H9 (cell line): Measurements from ENCODE around the gene SH2D3C. TPM values are rescaled to one million over a fixed set of nuclear protein-coding genes. Genes with fewer than 3 reads are reported as not detected.

Experiments used
- DNase-seq: peaks from one replicate; pipeline ENCODE4 v3.0.0-alpha.2; 2017
- H2AFZ ChIP-seq: one replicate; pipeline ENCODE4 v1.6.1; 2013; ENCODE audit warnings: mild to moderate bottlenecking, low read length, control low read depth, moderate library complexity
- H2AK5ac ChIP-seq: 2 replicates; pipeline ENCODE4 v1.6.1; 2013; ENCODE audit warnings: low read length, control low read depth, mixed read lengths; ENCODE audit not compliant: insufficient read length
- H2BK120ac ChIP-seq: one replicate; pipeline ENCODE4 v1.6.1; 2013; ENCODE audit warnings: low read depth, mild to moderate bottlenecking, low read length, control low read depth, inconsistent platforms; ENCODE audit not compliant: poor library complexity, severe bottlenecking
- H2BK12ac ChIP-seq: 2 replicates; pipeline ENCODE4 v1.6.1; 2013; ENCODE audit warnings: low read length, control low read depth, mixed read lengths, low read depth; ENCODE audit not compliant: insufficient read length
- H2BK15ac ChIP-seq: 2 replicates; pipeline ENCODE4 v1.6.1; 2013; ENCODE audit warnings: low read depth, low read length, control low read depth
- H2BK20ac ChIP-seq: one replicate; pipeline ENCODE4 v1.6.1; 2013; ENCODE audit warnings: low read depth, mild to moderate bottlenecking, low read length, control low read depth, inconsistent platforms; ENCODE audit not compliant: poor library complexity, severe bottlenecking
- H2BK5ac ChIP-seq: 2 replicates; pipeline ENCODE4 v1.6.1; 2013; ENCODE audit warnings: low read length, control low read depth, mixed read lengths; ENCODE audit not compliant: insufficient read length
- H3K14ac ChIP-seq: 2 replicates; pipeline ENCODE4 v1.6.1; 2013; ENCODE audit warnings: low read length, control low read depth; ENCODE audit not compliant: insufficient read depth
- H3K18ac ChIP-seq: 2 replicates; pipeline ENCODE4 v1.6.1; 2013; ENCODE audit warnings: low read depth, mild to moderate bottlenecking, mixed read lengths, low read length, control low read depth; ENCODE audit not compliant: insufficient read length
- H3K23ac ChIP-seq: 2 replicates; pipeline ENCODE4 v1.6.1; 2013; ENCODE audit warnings: low read length, control low read depth, mixed read lengths, low read depth; ENCODE audit not compliant: insufficient read length
- H3K23me2 ChIP-seq: 2 replicates; pipeline ENCODE4 v1.6.1; 2013; ENCODE audit warnings: low read depth, mild to moderate bottlenecking, mixed read lengths, low read length, control low read depth; ENCODE audit not compliant: insufficient read length, poor library complexity, severe bottlenecking
- H3K27ac ChIP-seq: 2 replicates; pipeline ENCODE4 v1.5.1; 2013; ENCODE audit warnings: low read length, control low read depth, mixed read lengths, low read depth; ENCODE audit not compliant: insufficient read length
- H3K27me3 ChIP-seq: 2 replicates; pipeline ENCODE4 v1.6.1; 2013; ENCODE audit warnings: low read length, control low read depth, inconsistent platforms; ENCODE audit not compliant: insufficient read depth
- H3K4ac ChIP-seq: 2 replicates; pipeline ENCODE4 v1.6.1; 2013; ENCODE audit warnings: low read depth, mild to moderate bottlenecking, control low read depth, inconsistent platforms, low read length, moderate library complexity
- H3K4me1 ChIP-seq: 2 replicates; pipeline ENCODE4 v1.6.1; 2013; ENCODE audit warnings: low read length, control low read depth, inconsistent platforms; ENCODE audit not compliant: insufficient read depth
- H3K4me2 ChIP-seq: 2 replicates; pipeline ENCODE4 v1.6.1; 2013; ENCODE audit warnings: low read length, control low read depth, mixed read lengths; ENCODE audit not compliant: insufficient read length, insufficient read depth
- H3K56ac ChIP-seq: 2 replicates; pipeline ENCODE4 v1.6.1; 2013; ENCODE audit warnings: low read depth, mild to moderate bottlenecking, mixed read lengths, low read length, control low read depth; ENCODE audit not compliant: insufficient read length
- H3K79me1 ChIP-seq: 2 replicates; pipeline ENCODE4 v1.6.1; 2013; ENCODE audit warnings: low read depth, mild to moderate bottlenecking, moderate library complexity, low read length, control low read depth, inconsistent platforms; ENCODE audit not compliant: insufficient read depth, poor library complexity, severe bottlenecking
- H3K79me2 ChIP-seq: 2 replicates; pipeline ENCODE4 v1.6.1; 2013; ENCODE audit warnings: low read length, control low read depth, inconsistent platforms; ENCODE audit not compliant: insufficient read depth
- H3K9ac ChIP-seq: 2 replicates; pipeline ENCODE4 v1.6.1; 2013; ENCODE audit warnings: low read length, control low read depth, mixed read lengths; ENCODE audit not compliant: insufficient read length; ENCODE audit errors: extremely low read depth
- H3K9me3 ChIP-seq: one replicate; pipeline ENCODE4 v1.6.1; 2013; ENCODE audit warnings: low read depth, low read length, inconsistent platforms; ENCODE audit not compliant: control insufficient read depth
- H3T11ph ChIP-seq: one replicate; pipeline ENCODE4 v1.6.1; 2013; ENCODE audit warnings: mild to moderate bottlenecking, low read length, control low read depth, inconsistent platforms
- H4K20me1 ChIP-seq: one replicate; pipeline ENCODE4 v1.6.1; 2013; ENCODE audit not compliant: control insufficient read depth, insufficient read length, insufficient read depth
- H4K5ac ChIP-seq: 2 replicates; pipeline ENCODE4 v1.6.1; 2013; ENCODE audit warnings: low read depth, mild to moderate bottlenecking, mixed read lengths, low read length, control low read depth; ENCODE audit not compliant: insufficient read length
- H4K8ac ChIP-seq: replicated peaks from 2 replicates; pipeline ENCODE4 v1.6.1; 2013; ENCODE audit warnings: low read length, control low read depth, mixed read lengths, low read depth; ENCODE audit not compliant: insufficient read length
- H4K91ac ChIP-seq: 2 replicates; pipeline ENCODE4 v1.6.1; 2013; ENCODE audit warnings: low read depth, mild to moderate bottlenecking, moderate library complexity, mixed read lengths, low read length, control low read depth; ENCODE audit not compliant: insufficient read length
- H3K27ac Mint-ChIP-seq, 3 experiments: 2 replicates in 2 of 3; 3 replicates in 1 of 3; pipeline ENCODE4 v1.8.0; 2020 to 2021; ENCODE audit warnings: mixed read lengths in 3 of 3, mild to moderate bottlenecking in 1 of 3, moderate library complexity in 1 of 3
- H3K27me3 Mint-ChIP-seq: 2 replicates; pipeline ENCODE4 v1.8.0; 2021; ENCODE audit warnings: low read depth, mild to moderate bottlenecking, moderate library complexity, mixed read lengths
- H3K36me3 Mint-ChIP-seq, 3 experiments: 2 replicates in 2 of 3; 3 replicates in 1 of 3; pipeline ENCODE4 v1.8.0; 2020 to 2021; ENCODE audit warnings: low read depth in 3 of 3, mixed read lengths in 3 of 3; ENCODE audit not compliant: insufficient read depth in 1 of 3
- H3K4me1 Mint-ChIP-seq, 2 experiments: 2 replicates each; pipeline ENCODE4 v1.8.0; 2020; ENCODE audit warnings: mixed read lengths in 2 of 2
- H3K4me3 Mint-ChIP-seq, 2 experiments: 2 replicates in 1 of 2; 3 replicates in 1 of 2; pipeline ENCODE4 v1.8.0; 2020 to 2021; ENCODE audit warnings: mild to moderate bottlenecking in 2 of 2, mixed read lengths in 2 of 2, moderate library complexity in 1 of 2
- H3K9me3 Mint-ChIP-seq, 2 experiments: 2 replicates in 1 of 2; 3 replicates in 1 of 2; pipeline ENCODE4 v1.8.0; 2020; ENCODE audit warnings: mild to moderate bottlenecking in 2 of 2, mixed read lengths in 2 of 2, moderate library complexity in 1 of 2
- CTCF ChIP-seq: fragments of 200-600 bp; sonication (generic); conservative IDR thresholded peaks from 3 replicates; pipeline ENCODE4 v1.8.0; 2021; ENCODE audit warnings: antibody characterized with exemption, mild to moderate bottlenecking
- WGBS: extraction: QIAGEN DNeasy Blood & Tissue Kit; methylation state at CpG from one replicate; pipeline ENCODE4 v1.1.7; 2013; ENCODE audit warnings: missing lambda C conversion rate, low lambda C conversion rate, mixed read lengths; ENCODE audit not compliant: insufficient read length; ENCODE audit errors: extremely low coverage; 5-methylcytosine and 5-hydroxymethylcytosine counted together
- total RNA-seq: library from RNA; stranded (reverse); gene quantifications from 2 replicates; pipeline ENCODE4 v1.2.1, GENCODE V29; 2021

Gene SH2D3C
- total RNA-seq, 1 experiment from 2014 or later = 1.7 TPM

- H3T11ph ChIP-seq = no peak overlapping the region
- no peak for TF ChIP-seq CTCF
- H3K9ac ChIP-seq = no peak overlapping the region
- H3K14ac ChIP-seq = no peak overlapping the region
- peaks cover 8 to 10% (median 10%) of the 10 kb centered on the region in 3 experiments; a peak in 6 of 7 replicates for H3K36me3 Mint-ChIP-seq
- no peak overlapping the region for H3K23ac ChIP-seq
- H2BK20ac ChIP-seq = no peak overlapping the region
- H3K79me1 ChIP-seq = no peaks in the 10 kb centered on the region
- H3K4me3 Mint-ChIP-seq = no peak overlapping the region
- H3K4ac ChIP-seq = no peak overlapping the region
- no peak overlapping the region for H3K18ac ChIP-seq
- H2AK5ac ChIP-seq = no peak overlapping the region
- H3K9me3 Mint-ChIP-seq = no peaks in the 10 kb centered on the region
- H2BK5ac ChIP-seq = no peak overlapping the region
- no peak overlapping the region for H4K91ac ChIP-seq
- H2AFZ ChIP-seq = no peak overlapping the region
- no peaks in the 10 kb centered on the region for H4K20me1 ChIP-seq
- H3K27ac Mint-ChIP-seq = no peak overlapping the region
- H3K9me3 ChIP-seq = no peaks in the 10 kb centered on the region
- WGBS = no CpG with 5 or more reads among the region's 9 CpGs
- peaks cover 2 to 4% of the 10 kb centered on the region in 2 experiments for H3K4me1 Mint-ChIP-seq
- peaks cover 4% of the 10 kb centered on the region for H3K23me2 ChIP-seq
- H3K56ac ChIP-seq = no peak overlapping the region
- no peaks in the 10 kb centered on the region for H3K27me3 ChIP-seq
- no peak overlapping the region for H2BK120ac ChIP-seq
- no peak overlapping the region for H3K4me2 ChIP-seq
- no peak overlapping the region for H2BK15ac ChIP-seq
- H4K8ac ChIP-seq = no peak overlapping the region
- no peaks in the 10 kb centered on the region for H3K79me2 ChIP-seq
- DNase-seq = no peak
- no peak overlapping the region for H3K27ac ChIP-seq
- H2BK12ac ChIP-seq = no peak overlapping the region
- H4K5ac ChIP-seq = no peak overlapping the region
- H3K4me1 ChIP-seq = no peaks in the 10 kb centered on the region
- peaks cover 4% of the 10 kb centered on the region; the same call in 1 of the 2 replicates for H3K27me3 Mint-ChIP-seq
Observed at GRCh38 chr9:127694890-127695720, 83.4 kb downstream of the SH2D3C start.
